ENCODE data around the gene CTNND2. TPM values are rescaled to one million over a fixed set of nuclear protein-coding genes. Genes with fewer than 3 reads are reported as not detected.

The CTNND2 gene
- total and polyA plus RNA-seq, 10 of the 15 experiments (the other 5 are each of a cell fraction or from before 2014, with no cell fraction given) = 0.02 to 0.16 (median 0.04) TPM; not detected in 7

DNA sequence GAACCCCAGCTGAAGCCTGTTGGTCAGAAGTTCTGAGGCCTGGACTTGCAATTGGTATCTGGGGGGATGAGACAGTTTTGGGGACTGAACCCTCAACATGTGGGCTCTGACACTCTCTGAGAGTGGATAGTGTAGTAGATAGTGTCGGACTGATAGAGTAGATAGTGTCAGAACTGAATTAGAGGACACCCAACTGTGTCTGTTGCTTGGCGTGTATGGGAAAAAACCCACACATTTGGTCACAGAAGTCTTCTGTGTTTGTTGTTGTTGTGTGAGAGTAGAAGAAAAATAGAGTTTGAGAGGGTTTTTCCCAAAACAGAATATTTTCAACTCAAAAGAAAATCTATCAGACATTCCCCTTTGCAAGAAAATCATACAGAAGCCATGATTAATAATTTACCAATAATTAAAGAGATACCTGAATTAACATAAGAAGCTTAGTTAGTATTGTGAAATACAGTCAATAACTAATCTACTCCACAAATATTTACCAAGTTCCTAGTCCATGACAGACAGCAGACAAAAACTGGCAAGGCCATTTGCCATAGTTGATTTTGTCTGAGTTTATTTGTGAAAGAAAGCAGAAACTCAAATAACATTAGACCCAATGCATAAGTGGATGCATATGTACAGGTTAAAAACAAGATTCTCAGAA is 170.9 kb downstream of the CTNND2 start:
- in situ Hi-C loops (cut with MboI) = no loop called here
- 38% methylated on average over 2 of the region's 2 CpGs for WGBS (ENCODE audit: insufficient coverage, insufficient replicate concordance, low lambda C conversion rate, missing lambda C conversion rate)
- SMC1A ChIA-PET (ENCODE audit: uncharacterized antibody, unreplicated experiment) = no interaction called here

DNA sequence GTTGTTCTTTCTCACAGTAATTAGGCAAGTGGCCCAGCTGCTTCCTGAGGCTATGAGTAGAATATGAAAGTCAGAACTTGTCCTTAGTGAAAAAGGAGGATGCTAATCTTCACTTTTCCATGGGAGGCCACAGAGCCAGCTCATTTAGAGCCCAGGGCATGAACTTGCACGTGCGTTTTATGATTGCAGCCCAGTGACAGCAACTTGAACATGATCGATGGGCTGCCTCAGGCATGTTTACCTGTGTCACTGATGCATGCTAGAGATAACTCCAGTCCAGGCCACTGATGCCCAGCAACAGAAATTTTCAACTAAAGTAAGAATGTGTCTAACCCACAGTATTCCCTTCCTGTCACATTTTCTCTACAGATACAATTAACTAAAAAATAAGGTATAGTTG is 179.3 kb downstream of the CTNND2 start:
- TF ChIP-seq RCOR1 (conservative IDR thresholded peaks at IDR 0.05; ENCODE audit: low read depth, low read length) = no peak
- TF ChIP-seq STAT3 (IDR thresholded peaks at IDR 0.05; ENCODE audit: low read depth, low read length) = no peak
- POLR2A ChIA-PET = no interaction called here
- no peaks in the 10 kb centered on the region for H3K79me2 ChIP-seq (ENCODE audit: control insufficient read depth, insufficient read depth, low read length)
- intact Hi-C loops (cut with micrococcal nuclease; ENCODE audit: unreplicated experiment) = loop anchor here (5.0 kb wide), 1 partner anchor 458 kb away; no protein-coding TSS in a partner anchor
- H3K27me3 ChIP-seq (replicated peaks in 1 of 2; ENCODE audit: control insufficient read depth in 2 of 2, insufficient read depth in 2 of 2, low read length in 1 of 2) = no peaks in the 10 kb centered on the region
- in situ Hi-C loops (cut with MboI) = no loop called here
- H3K4me3 ChIP-seq = no peak overlapping the region
- RAD21 ChIA-PET (ENCODE audit: unreplicated experiment) = no interaction called here
- BruUV-seq (replicated peaks) = no TSS peak
- H3K36me3 ChIP-seq (ENCODE audit: control insufficient read depth in 2 of 2, insufficient read depth in 2 of 2, low read length in 1 of 2) = no peaks in the 10 kb centered on the region
- CTCF ChIA-PET = interaction anchor here (0.6 kb wide), 1 partner anchor 351 kb away, joined by 3 read pairs; no protein-coding TSS in a partner anchor
- ATAC-seq (no peak), DNase-seq (ENCODE audit: low read depth, low spot score) (no peak), FAIRE-seq (no peak)
- SMC1A ChIA-PET (ENCODE audit: uncharacterized antibody, unreplicated experiment) = no interaction called here
- H3K4me1 ChIP-seq (ENCODE audit: control insufficient read depth, insufficient read depth, low read length) = no peaks in the 10 kb centered on the region
- no peak overlapping the region for H2AFZ ChIP-seq (ENCODE audit: control insufficient read depth, low read depth, low read length)
- no peaks in the 10 kb centered on the region for H3K9me3 ChIP-seq (replicated peaks; ENCODE audit: control insufficient read depth, insufficient read depth, low read length)
- H3K9ac ChIP-seq (ENCODE audit: control insufficient read depth, insufficient read depth, low read length) = no peak overlapping the region
- no peak overlapping the region for H3K4me2 ChIP-seq (ENCODE audit: control insufficient read depth, insufficient read depth)
- no peak overlapping the region for H3K27ac ChIP-seq (ENCODE audit: control insufficient read depth, insufficient read depth)
- no peaks in the 10 kb centered on the region for H4K20me1 ChIP-seq (ENCODE audit: control insufficient read depth, insufficient read depth)
- WGBS (ENCODE audit: insufficient coverage, insufficient replicate concordance, low lambda C conversion rate, missing lambda C conversion rate) = 3% methylated on average over 3 of the region's 3 CpGs

More for the DNA sequence above, 170.9 kb downstream of the CTNND2 start:
- Histone ChIP-seq H3K9me3 (replicated peaks; ENCODE audit: control insufficient read depth, insufficient read depth, low read length) (no peaks in the 10 kb centered on the region), H3K79me2 (ENCODE audit: control insufficient read depth, insufficient read depth, low read length) (no peaks in the 10 kb centered on the region), H4K20me1 (ENCODE audit: control insufficient read depth, insufficient read depth) (no peaks in the 10 kb centered on the region), H3K9ac (ENCODE audit: control insufficient read depth, insufficient read depth, low read length) (no peak overlapping the region), H3K4me3 (no peak overlapping the region), H3K27ac (ENCODE audit: control insufficient read depth, insufficient read depth) (no peak overlapping the region), H3K27me3 (replicated peaks in 1 of 2; ENCODE audit: control insufficient read depth in 2 of 2, insufficient read depth in 2 of 2, low read length in 1 of 2) (no peaks in the 10 kb centered on the region), H3K4me2 (ENCODE audit: control insufficient read depth, insufficient read depth) (no peak overlapping the region), H3K36me3 (ENCODE audit: control insufficient read depth in 2 of 2, insufficient read depth in 2 of 2, low read length in 1 of 2) (no peaks in the 10 kb centered on the region), H2AFZ (ENCODE audit: control insufficient read depth, low read depth, low read length) (no peak overlapping the region), H3K4me1 (ENCODE audit: control insufficient read depth, insufficient read depth, low read length) (no peaks in the 10 kb centered on the region)
- intact Hi-C loops (cut with micrococcal nuclease; ENCODE audit: unreplicated experiment) = no loop called here
- BruUV-seq (replicated peaks) = no TSS peak
- ChIA-PET CTCF (interaction anchor here (1.2 kb wide), 1 partner anchor 14 kb away, joined by 3 read pairs; no protein-coding TSS in a partner anchor), RAD21 (ENCODE audit: unreplicated experiment) (no interaction called here), POLR2A (no interaction called here)
- no peak for ATAC-seq
- DNase-seq (ENCODE audit: low read depth, low spot score) = no peak
- no peak for FAIRE-seq
- TF ChIP-seq MYC (IDR thresholded peaks at IDR 0.05; ENCODE audit: insufficient read depth, insufficient read length, insufficient replicate concordance, low read length, severe bottlenecking) (no peak), MTA2 (IDR thresholded peaks at IDR 0.05; ENCODE audit: low read depth) (no peak), STAT3 (IDR thresholded peaks at IDR 0.05; ENCODE audit: low read depth, low read length) (no peak)
- TF ChIP-seq, protein P1, sequence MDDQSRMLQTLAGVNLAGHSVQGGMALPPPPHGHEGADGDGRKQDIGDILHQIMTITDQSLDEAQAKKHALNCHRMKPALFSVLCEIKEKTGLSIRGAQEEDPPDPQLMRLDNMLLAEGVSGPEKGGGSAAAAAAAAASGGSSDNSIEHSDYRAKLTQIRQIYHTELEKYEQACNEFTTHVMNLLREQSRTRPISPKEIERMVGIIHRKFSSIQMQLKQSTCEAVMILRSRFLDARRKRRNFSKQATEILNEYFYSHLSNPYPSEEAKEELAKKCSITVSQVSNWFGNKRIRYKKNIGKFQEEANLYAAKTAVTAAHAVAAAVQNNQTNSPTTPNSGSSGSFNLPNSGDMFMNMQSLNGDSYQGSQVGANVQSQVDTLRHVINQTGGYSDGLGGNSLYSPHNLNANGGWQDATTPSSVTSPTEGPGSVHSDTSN (IDR thresholded peaks at IDR 0.05; ENCODE audit: insufficient replicate concordance, low read depth, low read length) = no peak

All from GM12878 (cell line).